HEK293 (cell line): Measurements from ENCODE around the gene NCKAP5.

Source experiments
- CTCF ChIA-PET: fragments of 350-600 bp; formaldehyde crosslinking; extraction: SDS; loops from one replicate; lab custom pipeline; 2021; ENCODE audit warnings: antibody characterized with exemption; lab: Yijun Ruan, JAX
- POLR2A ChIA-PET: fragments of 300-600 bp; formaldehyde crosslinking; extraction: SDS; loops from one replicate; lab custom pipeline; 2020; ENCODE audit warnings: antibody characterized with exemption, inconsistent platforms; lab: Yijun Ruan, JAX
- H3K27ac ChIP-seq: fragments of 200-500 bp; sonication (Bioruptor generic); 2 replicates; pipeline ENCODE4 v1.5.1; 2014; ENCODE audit warnings: low read depth, low read length, control low read depth, inconsistent platforms; ENCODE audit errors: extremely low read depth
- H3K36me3 ChIP-seq, 2 experiments: fragments of 200-500 bp in 1 of 2; sonication (Bioruptor generic) in 1 of 2; 1 replicate in 1 of 2; 2 replicates in 1 of 2; pipeline ENCODE4 v1.5.1; 2014 to 2017; ENCODE audit warnings: inconsistent platforms in 2 of 2, low read length in 2 of 2; ENCODE audit not compliant: control insufficient read depth in 2 of 2, insufficient read depth in 1 of 2
- H3K4me1 ChIP-seq: fragments of 200-500 bp; sonication (Bioruptor generic); 2 replicates; pipeline ENCODE4 v1.5.1; 2014; ENCODE audit warnings: mild to moderate bottlenecking, low read length, inconsistent platforms; ENCODE audit not compliant: control insufficient read depth, insufficient read depth
- H3K4me3 ChIP-seq: 2 replicates; pipeline ENCODE4 v1.5.1; 2011; ENCODE audit warnings: low read depth, mild to moderate bottlenecking, control low read depth, low read length, moderate library complexity
- H3K9me3 ChIP-seq: fragments of 200-500 bp; sonication (Bioruptor generic); 2 replicates; pipeline ENCODE4 v1.5.1; 2014; ENCODE audit warnings: low read depth, low read length, inconsistent platforms; ENCODE audit not compliant: control insufficient read depth, insufficient read depth
- GLIS2 ChIP-seq: fragments of 450-650 bp; formaldehyde crosslinking; IDR thresholded peaks from 2 replicates; pipeline ENCODE4 v1.5.1; 2016; ENCODE audit warnings: missing biosample characterization, missing genetic modification characterization
- ZBTB1 ChIP-seq: fragments of 450-650 bp; formaldehyde crosslinking; IDR thresholded peaks from 2 replicates; pipeline ENCODE4 v1.5.1; 2016; ENCODE audit warnings: missing biosample characterization, missing genetic modification characterization
- ZBTB7A ChIP-seq: fragments of 450-650 bp; formaldehyde crosslinking; IDR thresholded peaks from 2 replicates; pipeline ENCODE4 v1.5.1; 2016; ENCODE audit warnings: low read depth, missing biosample characterization, missing genetic modification characterization
- ZNF155 ChIP-seq: fragments of 450-650 bp; formaldehyde crosslinking; IDR thresholded peaks from 2 replicates; pipeline ENCODE4 v1.5.1; 2016; ENCODE audit warnings: missing biosample characterization, missing genetic modification characterization
- ZNF26 ChIP-seq: fragments of 450-650 bp; formaldehyde crosslinking; IDR thresholded peaks from 2 replicates; pipeline ENCODE4 v1.5.1; 2016; ENCODE audit warnings: missing biosample characterization, missing genetic modification characterization
- ZNF292 ChIP-seq: fragments of 450-650 bp; formaldehyde crosslinking; IDR thresholded peaks from 2 replicates; pipeline ENCODE4 v1.5.1; 2016; ENCODE audit warnings: low read depth, missing biosample characterization, missing genetic modification characterization, borderline replicate concordance
- ZNF555 ChIP-seq: fragments of 450-650 bp; formaldehyde crosslinking; conservative IDR thresholded peaks from 2 replicates; pipeline ENCODE4 v1.5.1; 2017; ENCODE audit warnings: missing biosample characterization, mild to moderate bottlenecking, missing genetic modification characterization, inconsistent platforms
- ZNF623 ChIP-seq: fragments of 450-650 bp; formaldehyde crosslinking; IDR thresholded peaks from 2 replicates; pipeline ENCODE4 v1.5.1; 2016; ENCODE audit warnings: missing biosample characterization, missing genetic modification characterization
- ZNF664 ChIP-seq: fragments of 450-650 bp; formaldehyde crosslinking; IDR thresholded peaks from 2 replicates; pipeline ENCODE4 v1.5.1; 2016; ENCODE audit warnings: missing biosample characterization, missing genetic modification characterization
- ZNF777 ChIP-seq: fragments of 450-650 bp; formaldehyde crosslinking; IDR thresholded peaks from 2 replicates; pipeline ENCODE4 v1.5.1; 2017; ENCODE audit warnings: missing biosample characterization, missing genetic modification characterization, borderline replicate concordance
- ZNF843 ChIP-seq: fragments of 450-650 bp; formaldehyde crosslinking; IDR thresholded peaks from 2 replicates; pipeline ENCODE4 v1.5.1; 2016; ENCODE audit warnings: missing biosample characterization, missing genetic modification characterization
- TF ChIP-seq, protein P1 (sequence below): fragments of 450-650 bp; formaldehyde crosslinking; IDR thresholded peaks from 2 replicates; pipeline ENCODE4 v1.5.1; 2016; ENCODE audit warnings: missing biosample characterization, missing genetic modification characterization
- TF ChIP-seq, protein P2 (sequence below): fragments of 450-650 bp; formaldehyde crosslinking; IDR thresholded peaks from 2 replicates; pipeline ENCODE4 v1.5.1; 2016; ENCODE audit warnings: missing biosample characterization, missing genetic modification characterization

Gene NCKAP5

DNA sequence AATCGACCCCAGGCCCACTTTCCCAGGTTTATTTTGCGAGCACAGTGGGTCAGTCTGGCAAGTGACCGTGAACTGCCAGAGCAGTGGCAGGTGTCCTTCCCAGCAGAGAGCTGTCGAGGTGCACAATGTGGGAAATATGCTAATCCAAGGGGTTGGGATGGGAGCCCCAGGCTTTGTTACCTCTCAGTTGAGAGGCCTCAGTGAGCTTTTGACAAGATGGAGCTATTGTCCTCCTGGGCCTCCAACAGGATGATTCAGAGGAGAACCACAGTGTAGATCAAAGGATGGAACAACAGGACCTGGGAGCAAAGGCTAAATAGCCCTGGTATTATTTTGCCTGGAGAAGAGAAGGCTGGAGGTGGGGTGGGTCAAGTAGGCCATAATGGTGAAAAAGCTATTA lies 150.8 kb downstream of the NCKAP5 start (continued):
- TF ChIP-seq ZNF843, result no peak
- TF ChIP-seq ZNF777, result no peak
- no peak for TF ChIP-seq ZBTB1
- TF ChIP-seq, protein P1, sequence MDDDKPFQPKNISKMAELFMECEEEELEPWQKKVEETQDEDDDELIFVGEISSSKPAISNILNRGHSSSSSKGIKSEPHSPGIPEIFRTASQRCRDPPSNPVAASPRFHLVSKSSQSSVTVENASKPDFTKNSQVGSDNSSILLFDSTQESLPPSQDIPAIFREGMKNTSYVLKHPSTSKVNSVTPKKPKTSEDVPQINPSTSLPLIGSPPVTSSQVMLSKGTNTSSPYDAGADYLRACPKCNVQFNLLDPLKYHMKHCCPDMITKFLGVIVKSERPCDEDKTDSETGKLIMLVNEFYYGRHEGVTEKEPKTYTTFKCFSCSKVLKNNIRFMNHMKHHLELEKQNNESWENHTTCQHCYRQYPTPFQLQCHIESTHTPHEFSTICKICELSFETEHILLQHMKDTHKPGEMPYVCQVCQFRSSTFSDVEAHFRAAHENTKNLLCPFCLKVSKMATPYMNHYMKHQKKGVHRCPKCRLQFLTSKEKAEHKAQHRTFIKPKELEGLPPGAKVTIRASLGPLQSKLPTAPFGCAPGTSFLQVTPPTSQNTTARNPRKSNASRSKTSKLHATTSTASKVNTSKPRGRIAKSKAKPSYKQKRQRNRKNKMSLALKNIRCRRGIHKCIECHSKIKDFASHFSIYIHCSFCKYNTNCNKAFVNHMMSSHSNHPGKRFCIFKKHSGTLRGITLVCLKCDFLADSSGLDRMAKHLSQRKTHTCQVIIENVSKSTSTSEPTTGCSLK (tag by site-specific recombination), result no peak
- TF ChIP-seq, all 188 proteins: peak for 0

GRCh38 chr2:133416736-133417135 lies 151.5 kb downstream of the NCKAP5 start:
- Histone ChIP-seq H3K36me3 (no peaks in the 10 kb centered on the region), H3K27ac (no peak overlapping the region), H3K4me1 (peaks cover under 1% of the 10 kb centered on the region; the same call in 1 of the 2 replicates), H3K4me3 (no peak overlapping the region), H3K9me3 (no peaks in the 10 kb centered on the region)
- POLR2A ChIA-PET, result no interaction called here
- CTCF ChIA-PET, result no interaction called here
- TF ChIP-seq GLIS2 (tag by site-specific recombination), result no peak
- TF ChIP-seq ZNF664 (tag by site-specific recombination), result no peak
- TF ChIP-seq ZBTB7A (tag by site-specific recombination), result no peak
- TF ChIP-seq ZNF292 (tag by site-specific recombination), result no peak
- TF ChIP-seq ZNF26 (tag by site-specific recombination), result no peak

DNA sequence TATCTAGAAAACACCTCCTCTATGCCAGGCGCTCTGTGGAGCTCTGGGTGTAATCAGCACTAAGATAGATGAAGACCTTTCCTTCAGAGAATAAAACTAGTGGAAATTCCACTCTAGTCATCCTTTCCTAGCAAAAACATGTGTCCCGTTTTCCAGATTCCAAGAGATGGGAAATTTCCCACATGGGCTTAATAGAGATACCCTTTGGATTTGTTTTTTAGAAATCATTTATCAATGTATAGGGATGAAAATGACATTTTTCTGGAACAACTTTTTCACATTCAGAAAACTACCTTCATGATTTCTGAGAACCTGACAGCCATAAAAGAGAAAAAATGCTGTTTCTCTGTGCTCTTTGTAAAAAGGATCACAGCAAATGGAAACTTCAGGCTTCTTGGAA lies 152.1 kb downstream of the NCKAP5 start:
- H3K4me1 ChIP-seq, result no peaks in the 10 kb centered on the region
- no peak overlapping the region for H3K4me3 ChIP-seq
- no peak overlapping the region for H3K27ac ChIP-seq
- CTCF ChIA-PET, result interaction anchor here (0.7 kb wide), 1 partner anchor 14 kb away, joined by 4 read pairs; no protein-coding TSS in a partner anchor
- no peaks in the 10 kb centered on the region for H3K9me3 ChIP-seq
- TF ChIP-seq, protein P2, sequence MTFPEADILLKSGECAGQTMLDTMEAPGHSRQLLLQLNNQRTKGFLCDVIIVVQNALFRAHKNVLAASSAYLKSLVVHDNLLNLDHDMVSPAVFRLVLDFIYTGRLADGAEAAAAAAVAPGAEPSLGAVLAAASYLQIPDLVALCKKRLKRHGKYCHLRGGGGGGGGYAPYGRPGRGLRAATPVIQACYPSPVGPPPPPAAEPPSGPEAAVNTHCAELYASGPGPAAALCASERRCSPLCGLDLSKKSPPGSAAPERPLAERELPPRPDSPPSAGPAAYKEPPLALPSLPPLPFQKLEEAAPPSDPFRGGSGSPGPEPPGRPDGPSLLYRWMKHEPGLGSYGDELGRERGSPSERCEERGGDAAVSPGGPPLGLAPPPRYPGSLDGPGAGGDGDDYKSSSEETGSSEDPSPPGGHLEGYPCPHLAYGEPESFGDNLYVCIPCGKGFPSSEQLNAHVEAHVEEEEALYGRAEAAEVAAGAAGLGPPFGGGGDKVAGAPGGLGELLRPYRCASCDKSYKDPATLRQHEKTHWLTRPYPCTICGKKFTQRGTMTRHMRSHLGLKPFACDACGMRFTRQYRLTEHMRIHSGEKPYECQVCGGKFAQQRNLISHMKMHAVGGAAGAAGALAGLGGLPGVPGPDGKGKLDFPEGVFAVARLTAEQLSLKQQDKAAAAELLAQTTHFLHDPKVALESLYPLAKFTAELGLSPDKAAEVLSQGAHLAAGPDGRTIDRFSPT (tag by site-specific recombination), result no peak
- TF ChIP-seq ZNF623 (no peak), ZNF155 (tag by site-specific recombination) (no peak)
- TF ChIP-seq, all 188 proteins: peak for 0
- no peaks in the 10 kb centered on the region for H3K36me3 ChIP-seq
- POLR2A ChIA-PET, result no interaction called here

DNA sequence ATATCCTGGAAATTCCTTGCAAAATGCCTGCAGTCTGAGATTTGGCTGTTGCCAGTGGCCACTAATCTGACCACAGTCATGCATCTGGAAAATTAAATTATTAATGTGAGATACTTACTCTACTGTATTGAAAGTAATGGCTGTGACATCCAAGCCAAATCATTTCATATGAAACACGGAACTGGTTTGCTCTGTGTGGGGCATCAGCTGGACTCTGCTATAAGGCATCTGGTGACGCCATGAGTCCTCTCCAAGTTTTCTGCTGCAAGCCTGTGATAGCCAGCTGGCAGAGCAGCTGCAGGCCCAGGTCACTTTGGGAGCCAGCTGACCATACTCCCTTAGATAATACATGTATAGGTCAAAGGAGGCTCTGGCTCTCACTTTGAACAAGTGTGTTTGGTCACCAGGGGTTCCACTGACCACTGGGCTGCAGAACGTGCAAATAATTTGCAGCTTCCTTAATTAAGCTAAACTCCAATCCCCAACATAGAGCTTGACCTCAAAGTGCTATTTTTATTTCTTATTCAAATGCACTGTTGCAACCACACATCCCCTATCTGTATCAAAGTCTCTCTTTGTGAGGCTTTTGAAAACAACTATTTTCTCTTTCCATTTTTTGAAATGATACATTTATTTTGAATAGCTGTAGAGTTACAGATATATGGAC lies 152.9 kb downstream of the NCKAP5 start:
- no peak overlapping the region for H3K27ac ChIP-seq
- H3K9me3 ChIP-seq, result no peaks in the 10 kb centered on the region
- no peaks in the 10 kb centered on the region for H3K4me1 ChIP-seq
- no peaks in the 10 kb centered on the region for H3K36me3 ChIP-seq
- ChIA-PET CTCF (interaction anchor here (0.7 kb wide), 2 partner anchors 15 to 31 kb away, joined by 3 to 4 read pairs; no protein-coding TSS in a partner anchor), POLR2A (no interaction called here)
- H3K4me3 ChIP-seq, result no peak overlapping the region
- no peak for TF ChIP-seq ZNF555 (tag by site-specific recombination)
